GM10248 (cell line): ENCODE measurements around the gene IHH.

Experiments
- CTCF ChIA-PET: fragments of 300-600 bp; sonication (Branson Sonifier 250); formaldehyde crosslinking; extraction: SDS; loops from one replicate; lab custom pipeline; 2021; ENCODE audit warnings: antibody characterized with exemption; lab: Yijun Ruan, JAX
- POLR2A ChIA-PET: fragments of 350-650 bp; sonication (Branson Sonifier 250); formaldehyde crosslinking; extraction: SDS; loops from one replicate; lab custom pipeline; 2020; ENCODE audit warnings: antibody characterized with exemption; lab: Yijun Ruan, JAX
- DNase-seq: peaks from one replicate; pipeline ENCODE4 v3.0.0; 2012; ENCODE audit errors: extremely low spot score
- TF ChIP-seq, protein P1 (sequence below): IDR thresholded peaks from 2 replicates; pipeline ENCODE4 v1.5.1; 2012; ENCODE audit warnings: mild to moderate bottlenecking, low read depth; ENCODE audit errors: extremely low read depth, missing control alignments, control extremely low read depth

IHH gene

DNA sequence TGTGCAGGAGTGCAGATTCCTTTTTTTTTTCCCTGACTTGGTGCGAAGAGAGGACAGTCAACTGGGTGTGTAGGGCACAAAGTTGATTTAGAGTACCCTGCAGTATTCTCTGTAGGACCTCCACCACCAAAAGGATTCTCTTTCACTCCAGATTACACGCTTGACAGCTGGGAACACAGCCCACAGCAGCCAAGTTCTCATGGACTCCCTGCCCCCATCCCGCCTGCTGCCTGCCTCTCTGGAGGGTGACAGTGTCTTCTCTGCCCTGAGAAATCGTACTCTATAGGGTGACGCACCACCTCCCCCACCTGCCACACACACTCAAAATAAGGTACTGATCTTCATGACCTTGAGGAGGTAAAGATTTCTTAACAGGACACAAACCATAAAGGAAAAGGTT lies 26.6 kb upstream of the IHH start:
- TF ChIP-seq, protein P1, sequence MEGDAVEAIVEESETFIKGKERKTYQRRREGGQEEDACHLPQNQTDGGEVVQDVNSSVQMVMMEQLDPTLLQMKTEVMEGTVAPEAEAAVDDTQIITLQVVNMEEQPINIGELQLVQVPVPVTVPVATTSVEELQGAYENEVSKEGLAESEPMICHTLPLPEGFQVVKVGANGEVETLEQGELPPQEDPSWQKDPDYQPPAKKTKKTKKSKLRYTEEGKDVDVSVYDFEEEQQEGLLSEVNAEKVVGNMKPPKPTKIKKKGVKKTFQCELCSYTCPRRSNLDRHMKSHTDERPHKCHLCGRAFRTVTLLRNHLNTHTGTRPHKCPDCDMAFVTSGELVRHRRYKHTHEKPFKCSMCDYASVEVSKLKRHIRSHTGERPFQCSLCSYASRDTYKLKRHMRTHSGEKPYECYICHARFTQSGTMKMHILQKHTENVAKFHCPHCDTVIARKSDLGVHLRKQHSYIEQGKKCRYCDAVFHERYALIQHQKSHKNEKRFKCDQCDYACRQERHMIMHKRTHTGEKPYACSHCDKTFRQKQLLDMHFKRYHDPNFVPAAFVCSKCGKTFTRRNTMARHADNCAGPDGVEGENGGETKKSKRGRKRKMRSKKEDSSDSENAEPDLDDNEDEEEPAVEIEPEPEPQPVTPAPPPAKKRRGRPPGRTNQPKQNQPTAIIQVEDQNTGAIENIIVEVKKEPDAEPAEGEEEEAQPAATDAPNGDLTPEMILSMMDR, result no peak
- POLR2A ChIA-PET, result no interaction called here
- no peak for DNase-seq
- CTCF ChIA-PET, result interaction anchor here (0.8 to 2.5 kb wide), 10 partner anchors 12 to 212 kb away, joined by 3 to 18 read pairs (median 4); no protein-coding TSS in a partner anchor

DNA sequence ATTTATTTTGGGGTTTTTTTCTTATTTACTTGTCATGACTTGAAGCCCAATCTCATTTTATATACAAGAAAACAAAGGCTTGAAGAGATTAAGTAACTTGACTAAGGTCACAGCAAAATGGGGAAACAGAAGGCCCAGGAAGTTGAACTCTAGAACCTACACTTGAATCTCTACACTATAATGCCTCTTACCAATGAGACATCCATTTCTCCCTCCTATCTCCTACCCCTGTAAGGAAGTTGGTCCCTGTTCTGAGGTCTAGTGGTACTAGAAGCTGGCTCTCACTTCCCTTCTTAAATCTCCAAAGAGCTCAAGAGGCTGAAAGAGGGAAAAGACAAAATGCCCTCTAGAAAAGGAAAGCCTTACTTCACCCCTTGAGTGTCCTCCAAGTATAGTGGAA lies 25.5 kb upstream of the IHH start:
- CTCF ChIA-PET, result interaction anchor here (1.0 to 2.0 kb wide), 5 partner anchors 13 to 68 kb away, joined by 3 to 15 read pairs (median 6); no protein-coding TSS in a partner anchor
- TF ChIP-seq, protein P1, result no peak
- DNase-seq, result no peak
- POLR2A ChIA-PET, result no interaction called here

- no peak for DNase-seq
Measured at GRCh38 chr2:219084791-219085190, 24.1 kb upstream of the IHH start.

GRCh38 chr2:219082332-219082958 lies 21.7 kb upstream of the IHH start:
- POLR2A ChIA-PET, result no interaction called here
- CTCF ChIA-PET, result interaction anchor here (0.9 to 7.5 kb wide), 9 partner anchors 9 to 206 kb away, joined by 3 to 41 read pairs (median 7); no protein-coding TSS in a partner anchor
- TF ChIP-seq, protein P1, result no peak
- no peak for DNase-seq

More at GRCh38 chr2:219084791-219085190, 24.1 kb upstream of the IHH start:
- TF ChIP-seq, protein P1, result no peak
- POLR2A ChIA-PET, result no interaction called here
- CTCF ChIA-PET, result interaction anchor here (1.1 to 7.5 kb wide), 6 partner anchors 10 to 55 kb away, joined by 3 to 41 read pairs (median 9); no protein-coding TSS in a partner anchor

DNA sequence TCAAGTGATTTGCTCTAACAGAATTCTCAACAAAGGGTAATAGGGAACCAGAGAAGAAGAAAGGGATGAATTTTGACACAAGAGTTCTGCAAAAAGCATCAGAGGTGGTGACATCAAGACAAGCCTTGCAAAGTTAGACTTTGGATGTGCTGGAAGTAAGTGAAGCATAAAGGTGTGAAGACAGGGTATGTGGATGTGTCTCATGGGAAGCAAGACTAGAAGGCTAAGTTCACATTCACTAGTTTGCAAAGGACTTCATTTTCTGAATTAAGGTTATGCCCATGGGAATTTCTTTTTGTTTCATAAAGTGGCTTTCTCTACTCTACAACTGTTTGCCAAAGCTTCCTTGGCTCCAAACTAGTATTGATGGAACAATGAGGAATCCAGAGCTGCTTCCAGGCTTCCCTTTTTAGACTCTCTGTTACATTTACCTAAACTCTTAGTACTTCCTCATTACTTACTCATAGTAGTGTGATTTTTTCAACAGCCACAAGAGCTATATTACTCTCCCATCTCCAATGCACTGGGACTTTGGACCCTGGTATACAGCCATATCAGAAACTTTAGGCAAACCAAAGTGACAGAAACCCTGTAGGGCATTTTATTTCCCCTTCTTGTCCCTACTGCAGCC lies 21.1 kb upstream of the IHH start:
- ChIA-PET CTCF (interaction anchor here (1.3 to 7.5 kb wide), 10 partner anchors 9 to 205 kb away, joined by 4 to 41 read pairs (median 8); no protein-coding TSS in a partner anchor), POLR2A (no interaction called here)
- DNase-seq, result no peak
- TF ChIP-seq, protein P1, result no peak

GRCh38 chr2:219081096-219081495 lies 20.4 kb upstream of the IHH start:
- DNase-seq, result no peak
- POLR2A ChIA-PET, result no interaction called here
- CTCF ChIA-PET, result interaction anchor here (1.0 to 7.5 kb wide), 10 partner anchors 9 to 205 kb away, joined by 3 to 41 read pairs (median 7); no protein-coding TSS in a partner anchor
- TF ChIP-seq, protein P1, result no peak
